ENCODE data around the gene TMEM51. TPM values are rescaled to one million over a fixed set of nuclear protein-coding genes. Genes with fewer than 3 reads are reported as not detected.

TMEM51 gene
- total and polyA plus RNA-seq, 2 of the 13 experiments (the other 11 are each of a cell fraction or from before 2014, with no cell fraction given) = 12.2 to 22.3 TPM

GRCh38 chr1:15172405-15173259 is 19.1 kb downstream of the TMEM51 start (continued):
- TF ChIP-seq ZHX2 (IDR thresholded peaks at IDR 0.05; ENCODE audit: low read depth) (no peak), ZHX2 (CRISPR knock-in tag; IDR thresholded peaks at IDR 0.05; ENCODE audit: borderline replicate concordance) (no peak), ZBTB26 (CRISPR knock-in tag; IDR thresholded peaks at IDR 0.05; ENCODE audit: borderline replicate concordance) (no peak), PLRG1 (conservative IDR thresholded peaks at IDR 0.05) (no peak), ZNF670 (CRISPR knock-in tag; IDR thresholded peaks at IDR 0.05; ENCODE audit: borderline replicate concordance) (no peak), ARID3A (IDR thresholded peaks at IDR 0.05; ENCODE audit: low read depth, low read length) (no peak), SKI (IDR thresholded peaks at IDR 0.05; ENCODE audit: partially characterized antibody) (peak; percentile 47), ZBTB20 (CRISPR knock-in tag; IDR thresholded peaks at IDR 0.05; ENCODE audit: borderline replicate concordance, low read depth) (no peak), ZNF788 (CRISPR knock-in tag; IDR thresholded peaks at IDR 0.05; ENCODE audit: borderline replicate concordance) (no peak), PPARG (CRISPR knock-in tag; conservative IDR thresholded peaks at IDR 0.05) (no peak), HNRNPUL1 (IDR thresholded peaks at IDR 0.05; ENCODE audit: low read depth, low read length) (no peak), TFE3 (CRISPR knock-in tag; IDR thresholded peaks at IDR 0.05) (0 out of 2 replicates have a peak, but pooled peaks have one; percentile 5), CREB1 (IDR thresholded peaks at IDR 0.05) (no peak), CREB1 (CRISPR knock-in tag; IDR thresholded peaks at IDR 0.05) (peak; percentile 53; the same call in 1 of the 2 replicates), KMT2A (CRISPR knock-in tag; IDR thresholded peaks at IDR 0.05) (no peak)
